Tibial artery (tissue), 4 donors: ENCODE data around the gene SPATA2L.

ENCODE experiments used
- DNase-seq, 2 donors: peaks; one replicate each; pipeline ENCODE4 v3.0.0-alpha.2; 2019
- H3K27ac ChIP-seq, 2 donors: fragments of 200-600 bp; sonication (generic) in 1 of 2; 1 replicate in 1 of 2; 2 replicates in 1 of 2; pipeline ENCODE4 v1.5.1; 2018 to 2019; ENCODE audit warnings: mild to moderate bottlenecking in 1 of 2
- H3K27me3 ChIP-seq, 2 donors: fragments of 200-600 bp; sonication (generic) in 1 of 2; one replicate each; pipeline versions ENCODE4 v1.5.1 to v1.6.0; 2016 to 2019
- H3K36me3 ChIP-seq, 3 donors: fragments of 200-600 bp; sonication (generic) in 2 of 3; one replicate each; pipeline ENCODE4 v1.5.1; 2016 to 2019; ENCODE audit warnings: mild to moderate bottlenecking in 2 of 3
- H3K4me1 ChIP-seq, 4 donors: fragments of 200-600 bp; sonication (generic) in 2 of 4; 1 replicate in 3 of 4; 2 replicates in 1 of 4; pipeline ENCODE4 v1.5.1; 2016 to 2019
- H3K4me3 ChIP-seq, 2 donors: fragments of 200-600 bp; sonication (generic) in 1 of 2; 1 replicate in 1 of 2; 2 replicates in 1 of 2; pipeline ENCODE4 v1.5.1; 2018 to 2019; ENCODE audit warnings: mild to moderate bottlenecking in 2 of 2
- H3K9me3 ChIP-seq, 3 donors: fragments of 200-600 bp; sonication (generic) in 1 of 3; one replicate each; pipeline ENCODE4 v1.5.1; 2016 to 2019
- CTCF ChIP-seq, 2 experiments: fragments of 200-600 bp in 1 of 2; fragments of 450-650 bp in 1 of 2; IDR thresholded peaks; one replicate each; pipeline ENCODE4 v1.5.1; 2017 to 2019; ENCODE audit warnings: antibody characterized with exemption in 2 of 2, mild to moderate bottlenecking in 1 of 2, moderate library complexity in 1 of 2
- intact Hi-C: fragments of 100-400 bp; cut with DNase I; formaldehyde crosslinking; loops from one replicate; pipeline ENCODE4 v1.15.0; 2023; ENCODE audit warnings: low total_unique reads

Gene SPATA2L

GRCh38 chr16:89701425-89702406 is at the start of gene SPATA2L:
Gene SPATA2L (minus strand): TSS chr16:89701705. CDS start chr16:89701232, 473 bp downstream.
- Histone ChIP-seq H3K9me3 (no peaks in the 10 kb centered on the region), H3K4me3 (peak within 1 kb of the TSS; percentile 60 to 88), H3K27me3 (peaks cover 0 to 23% of the 10 kb centered on the region in 2 donors), H3K4me1 (peaks cover 7 to 33% (median 27%) of the 10 kb centered on the region in 4 donors), H3K36me3 (peaks cover 0 to 13% (median 7%) of the 10 kb centered on the region in 3 donors), H3K27ac (peak within 1 kb of the TSS; percentile 84)
- TF ChIP-seq CTCF (IDR thresholded peaks at IDR 0.05), result no peak
- intact Hi-C loops, result loop anchor here (2.0 kb wide), 1 partner anchor 171 kb away; the partner anchor contains the start of gene TCF25
- DNase-seq, result peak; percentile 71 to 88

GRCh38 chr16:89749637-89750036 is 48.1 kb upstream of the SPATA2L start:
- intact Hi-C loops, result no loop called here
- DNase-seq, result peak in 1 of 2 donors; percentile 53
- H3K4me3 ChIP-seq, result no peak overlapping the region
- no peak overlapping the region for H3K27ac ChIP-seq
- H3K4me1 ChIP-seq, result no peaks in the 10 kb centered on the region
- no peaks in the 10 kb centered on the region for H3K36me3 ChIP-seq
- no peaks in the 10 kb centered on the region for H3K27me3 ChIP-seq
- H3K9me3 ChIP-seq, result no peaks in the 10 kb centered on the region
- TF ChIP-seq CTCF (IDR thresholded peaks at IDR 0.05), result no peak

- TF ChIP-seq CTCF (IDR thresholded peaks at IDR 0.05), result no peak
- no peaks in the 10 kb centered on the region for H3K27me3 ChIP-seq
- intact Hi-C loops, result no loop called here
- no peak overlapping the region for H3K27ac ChIP-seq
- no peak for DNase-seq
- H3K4me3 ChIP-seq, result no peak overlapping the region
- H3K9me3 ChIP-seq, result no peaks in the 10 kb centered on the region
- H3K4me1 ChIP-seq, result no peaks in the 10 kb centered on the region
- no peaks in the 10 kb centered on the region for H3K36me3 ChIP-seq
These were observed 47.4 kb upstream of the SPATA2L start for GRCh38 chr16:89748921-89749320.

- Histone ChIP-seq H3K27ac (no peak overlapping the region), H3K27me3 (no peaks in the 10 kb centered on the region), H3K9me3 (no peaks in the 10 kb centered on the region), H3K4me1 (no peaks in the 10 kb centered on the region), H3K4me3 (no peak overlapping the region), H3K36me3 (no peaks in the 10 kb centered on the region)
- intact Hi-C loops, result no loop called here
- DNase-seq, result no peak
- TF ChIP-seq CTCF (IDR thresholded peaks at IDR 0.05), result no peak
These were observed 46.6 kb upstream of the SPATA2L start for GRCh38 chr16:89748076-89748475.

- Histone ChIP-seq H3K9me3 (no peaks in the 10 kb centered on the region), H3K27ac (no peak overlapping the region), H3K36me3 (peaks cover 0 to 5% (median 0%) of the 10 kb centered on the region in 3 donors), H3K27me3 (no peaks in the 10 kb centered on the region), H3K4me3 (no peak overlapping the region), H3K4me1 (no peaks in the 10 kb centered on the region)
- DNase-seq, result no peak
- no peak for TF ChIP-seq CTCF (IDR thresholded peaks at IDR 0.05)
- intact Hi-C loops, result no loop called here
These were observed 44.5 kb upstream of the SPATA2L start for GRCh38 chr16:89746043-89746442.
